Activated CD4-positive, alpha-beta T cell treated with anti-CD3 and anti-CD28 coated beads, Interleukin-2, Interleukin-6, amounts not matched to agents 100 ng/mL and 50 ng/mL, durations not matched to agents 16 hours and 8 hours (primary cell): ENCODE measurements around the gene TMEM130.

Source experiments
- DNase-seq: peaks from one replicate; pipeline ENCODE4 v3.0.0-alpha.2; 2020

TMEM130 gene

GRCh38 chr7:98840722-98841121, 29.1 kb downstream of the TMEM130 start:
- no peak for DNase-seq

- no peak for DNase-seq
These were observed 29.7 kb downstream of the TMEM130 start for GRCh38 chr7:98840096-98840495.

GRCh38 chr7:98837630-98837972, 32.2 kb downstream of the TMEM130 start:
- DNase-seq = no peak

GRCh38 chr7:98836811-98837629, 32.8 kb downstream of the TMEM130 start:
- peak; percentile 46 for DNase-seq

GRCh38 chr7:98834949-98835348, 34.9 kb downstream of the TMEM130 start:
- no peak for DNase-seq

- DNase-seq = no peak
These were observed 36.8 kb downstream of the TMEM130 start for GRCh38 chr7:98833022-98833421.

GRCh38 chr7:98831641-98832221, 38.1 kb downstream of the TMEM130 start:
- DNase-seq = peak; percentile 41

GRCh38 chr7:98830972-98831548, 38.8 kb downstream of the TMEM130 start:
- no peak for DNase-seq

GRCh38 chr7:98828368-98828767, 41.4 kb downstream of the TMEM130 start:
- DNase-seq = no peak

- no peak for DNase-seq
These were observed 42.6 kb downstream of the TMEM130 start for GRCh38 chr7:98827258-98827657.

- no peak for DNase-seq
These were observed 43.0 kb downstream of the TMEM130 start for GRCh38 chr7:98826811-98827231.

GRCh38 chr7:98826387-98826786, 43.4 kb downstream of the TMEM130 start:
- no peak for DNase-seq

- DNase-seq = no peak
These were observed 46.6 kb downstream of the TMEM130 start for GRCh38 chr7:98823226-98823625.

- DNase-seq = no peak
These were observed 48.5 kb downstream of the TMEM130 start for GRCh38 chr7:98821348-98821747.

- no peak for DNase-seq
These were observed 52.7 kb downstream of the TMEM130 start for GRCh38 chr7:98816967-98817710.

GRCh38 chr7:98816241-98816640, 53.6 kb downstream of the TMEM130 start:
- DNase-seq = no peak

- no peak for DNase-seq
These were observed 54.5 kb downstream of the TMEM130 start for GRCh38 chr7:98815313-98815712.

- DNase-seq = no peak
These were observed 58.5 kb downstream of the TMEM130 start for GRCh38 chr7:98811299-98811698.

- DNase-seq = no peak
These were observed 59.5 kb downstream of the TMEM130 start for GRCh38 chr7:98810153-98810802.

GRCh38 chr7:98808751-98809460, 60.9 kb downstream of the TMEM130 start:
- DNase-seq = no peak

GRCh38 chr7:98807068-98808048, 62.5 kb downstream of the TMEM130 start:
- no peak for DNase-seq
